HG03064 (cell line): ENCODE measurements around the gene MAP3K9.
"Not testable (repeated sequence)": the region's sequence is repeated elsewhere in the genome, so short reads cannot be mapped to it uniquely, and the experiment has no call there.

Experiments
- ATAC-seq: cut with Tn5 transposase; IDR thresholded peaks from one replicate; pipeline ENCODE4 v1.9.1; 2021; ENCODE audit warnings: low read depth; ENCODE audit not compliant: unreplicated experiment

MAP3K9 gene

DNA sequence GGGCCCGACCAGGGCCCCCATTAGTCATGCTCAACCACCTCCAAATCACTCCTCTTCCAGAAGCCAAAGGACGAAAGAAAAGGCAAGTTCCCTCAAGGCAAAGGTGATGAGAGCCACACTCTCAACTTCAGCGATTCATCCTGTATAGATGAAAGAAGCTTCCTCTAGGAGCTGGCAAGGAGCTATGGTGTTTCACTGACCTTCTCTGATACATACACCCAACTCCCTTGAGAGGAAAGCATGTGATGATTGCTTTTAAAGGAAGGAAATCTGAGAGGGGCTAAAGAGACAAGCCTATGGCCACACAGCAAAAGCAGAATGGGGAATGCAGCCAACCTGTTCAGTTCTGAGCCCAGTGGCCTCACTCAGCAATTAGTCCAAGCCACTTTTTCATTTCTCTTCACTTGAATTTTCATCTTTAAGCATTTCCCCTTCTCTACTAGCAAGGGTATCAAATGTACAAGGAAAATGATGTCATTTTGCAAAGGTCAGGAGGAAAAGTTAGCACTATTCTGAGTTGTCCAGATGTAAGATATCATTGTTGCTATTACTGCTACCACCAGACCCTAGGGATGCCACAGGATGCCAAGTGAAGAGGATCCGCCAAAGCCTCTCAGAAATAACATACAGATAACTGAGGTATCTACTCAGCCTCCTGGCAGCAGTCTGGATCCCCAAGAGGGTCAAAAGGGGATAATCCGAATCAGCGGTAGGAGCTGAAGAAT is 82.5 kb downstream of the MAP3K9 start:
- no peak for ATAC-seq

- no peak for ATAC-seq
Measured at GRCh38 chr14:70724944-70725343, 84.4 kb downstream of the MAP3K9 start.

DNA sequence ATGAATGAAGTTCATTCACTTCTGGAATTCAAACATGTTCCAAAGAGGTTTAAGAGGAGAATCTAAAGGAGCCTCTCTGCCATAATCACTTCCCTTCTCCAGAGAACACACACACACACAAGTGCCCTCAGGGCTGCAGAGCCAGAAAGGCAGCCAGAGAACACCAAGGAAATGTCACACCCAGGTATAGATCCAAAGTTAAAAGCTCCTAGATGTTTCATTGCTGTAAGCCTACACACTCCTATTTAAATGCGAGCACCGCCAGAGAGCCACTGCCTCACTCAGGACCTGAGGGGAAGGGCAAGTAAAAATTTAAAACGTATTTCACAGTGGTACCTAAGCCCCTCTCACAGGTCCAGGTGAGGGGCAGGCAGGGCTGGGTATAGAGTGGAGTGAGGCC is 85.2 kb downstream of the MAP3K9 start:
- ATAC-seq: no peak

GRCh38 chr14:70723276-70723675 is 86.0 kb downstream of the MAP3K9 start:
- ATAC-seq: no peak

- no peak for ATAC-seq
Measured at GRCh38 chr14:70722418-70722817, 86.9 kb downstream of the MAP3K9 start.

GRCh38 chr14:70721542-70721941 is 87.8 kb downstream of the MAP3K9 start:
- ATAC-seq: no peak

DNA sequence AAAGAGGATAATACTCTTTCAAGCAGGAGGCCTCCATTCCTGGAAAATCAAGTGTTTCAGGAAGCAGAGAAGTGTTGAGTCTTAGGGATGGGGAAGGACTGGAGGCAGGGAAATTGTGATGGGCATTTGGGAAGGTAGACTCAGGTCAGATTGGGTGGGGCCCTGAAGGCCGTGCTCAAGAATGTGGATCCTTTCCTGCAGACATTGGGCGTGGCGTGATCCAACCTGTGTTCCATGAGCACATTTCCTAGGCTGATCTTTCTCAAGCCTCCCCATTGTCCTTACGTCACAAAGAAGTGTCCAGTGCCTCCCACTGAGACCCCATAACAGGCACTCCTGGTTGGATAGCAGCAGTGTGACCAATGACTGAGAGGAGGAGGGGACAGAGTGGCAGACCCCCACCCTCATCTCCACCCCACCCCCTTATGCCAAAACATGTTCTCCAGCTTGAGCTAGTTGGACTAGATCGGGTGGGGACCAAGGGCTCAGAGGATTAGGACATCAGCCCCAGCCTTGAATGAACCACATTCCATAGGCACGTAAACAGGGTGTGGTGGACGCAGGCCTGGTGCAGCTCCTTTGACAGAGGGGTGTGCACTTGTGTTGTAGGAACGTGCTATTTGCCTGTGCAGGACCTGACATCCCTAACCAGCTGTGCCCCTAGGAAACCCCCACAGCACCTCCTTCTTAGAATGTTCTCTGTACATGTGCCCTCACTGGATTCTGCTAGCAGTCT is 90.8 kb downstream of the MAP3K9 start:
- ATAC-seq: no peak

GRCh38 chr14:70716958-70717357 is 92.4 kb downstream of the MAP3K9 start:
- ATAC-seq: no peak

- ATAC-seq: no peak
Measured at GRCh38 chr14:70716483-70716882, 92.8 kb downstream of the MAP3K9 start.

DNA sequence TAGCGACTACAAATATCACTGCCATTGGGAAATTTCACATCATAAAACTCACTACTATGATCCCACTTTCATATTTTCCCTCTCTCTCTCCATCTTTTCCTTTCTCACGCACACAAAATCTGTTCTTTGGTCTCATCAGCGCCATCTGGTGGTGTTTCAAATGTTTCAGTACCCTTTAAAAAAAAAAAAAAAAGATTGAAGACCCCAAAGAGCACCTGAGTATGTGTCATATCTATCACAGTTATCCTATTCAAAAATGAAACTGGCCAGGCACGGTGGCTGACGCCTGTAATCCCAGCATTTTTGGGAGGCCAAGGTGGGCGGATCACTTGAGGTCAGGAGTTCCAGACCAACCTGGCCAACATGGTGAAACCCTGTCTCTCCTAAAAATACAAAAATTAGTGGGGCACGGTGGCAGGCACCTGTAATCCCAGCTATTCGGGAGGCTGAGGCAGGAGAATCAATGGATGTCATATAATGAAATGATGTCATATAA is 95.2 kb downstream of the MAP3K9 start:
- ATAC-seq: no peak

DNA sequence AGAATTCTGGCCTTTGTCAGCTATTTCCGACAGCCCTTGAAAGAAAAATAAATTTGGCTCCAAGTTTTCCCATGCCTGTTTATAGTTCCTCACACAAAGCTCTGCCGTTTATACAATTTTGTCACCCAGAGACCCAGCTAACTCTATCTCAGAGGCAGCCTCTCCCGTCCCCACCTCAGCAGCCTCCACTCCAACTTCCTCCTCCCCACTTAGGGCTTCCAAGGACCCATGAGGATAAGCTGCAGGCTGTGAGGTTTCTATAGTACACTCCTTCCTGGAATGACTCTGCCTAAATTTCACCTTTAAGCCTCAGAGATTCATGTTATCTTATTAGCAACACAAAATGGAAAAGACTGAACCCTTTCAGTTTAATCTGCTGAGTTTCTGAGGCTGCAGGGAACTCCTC is 95.8 kb downstream of the MAP3K9 start:
- ATAC-seq: no peak

GRCh38 chr14:70713096-70713495 is 96.2 kb downstream of the MAP3K9 start:
- ATAC-seq: no peak

GRCh38 chr14:70711451-70711850 is 97.9 kb downstream of the MAP3K9 start:
- no peak for ATAC-seq

- ATAC-seq: no peak
Measured at GRCh38 chr14:70709726-70710382, 99.5 kb downstream of the MAP3K9 start.

DNA sequence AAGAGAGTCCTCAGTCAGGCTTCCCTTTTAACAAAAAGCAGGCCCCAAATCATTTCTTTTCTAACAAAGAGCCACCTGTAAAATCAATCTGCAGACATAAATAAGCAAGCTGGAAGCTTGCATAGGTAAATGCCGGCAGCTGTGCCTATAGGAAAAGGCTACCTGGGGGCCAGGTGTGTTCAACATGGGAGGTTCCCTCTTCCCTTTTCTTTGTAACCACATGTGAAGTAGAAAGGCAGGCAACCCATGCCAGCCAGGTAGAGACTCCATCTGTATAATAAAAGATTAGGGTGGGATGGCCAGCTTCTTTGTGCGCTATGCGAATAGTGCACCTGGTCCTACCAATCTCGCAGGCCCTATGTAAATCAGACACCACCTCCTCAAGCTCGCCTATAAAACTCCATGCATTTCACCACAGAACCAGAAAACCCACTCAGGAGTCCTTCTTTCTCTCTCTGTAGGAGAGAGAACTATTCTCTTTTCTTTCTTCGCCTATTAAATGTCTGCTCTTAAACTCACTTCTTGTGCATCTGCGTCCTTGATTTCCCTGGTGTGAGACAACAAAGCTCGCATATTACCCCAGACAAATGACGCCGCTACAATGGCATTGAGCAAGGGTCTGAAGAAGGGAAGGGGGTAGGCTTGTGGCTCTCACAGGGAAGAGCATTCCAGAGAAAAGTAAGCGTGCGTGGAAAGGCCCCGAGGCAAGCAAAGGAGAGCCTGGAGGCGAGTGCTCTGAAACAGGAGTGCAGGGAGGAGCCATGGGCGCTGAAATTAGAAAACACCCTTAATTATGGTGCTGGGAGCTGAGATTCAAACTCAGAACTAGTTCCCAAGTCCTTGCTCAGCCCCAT is 100.4 kb downstream of the MAP3K9 start:
- ATAC-seq: no peak

DNA sequence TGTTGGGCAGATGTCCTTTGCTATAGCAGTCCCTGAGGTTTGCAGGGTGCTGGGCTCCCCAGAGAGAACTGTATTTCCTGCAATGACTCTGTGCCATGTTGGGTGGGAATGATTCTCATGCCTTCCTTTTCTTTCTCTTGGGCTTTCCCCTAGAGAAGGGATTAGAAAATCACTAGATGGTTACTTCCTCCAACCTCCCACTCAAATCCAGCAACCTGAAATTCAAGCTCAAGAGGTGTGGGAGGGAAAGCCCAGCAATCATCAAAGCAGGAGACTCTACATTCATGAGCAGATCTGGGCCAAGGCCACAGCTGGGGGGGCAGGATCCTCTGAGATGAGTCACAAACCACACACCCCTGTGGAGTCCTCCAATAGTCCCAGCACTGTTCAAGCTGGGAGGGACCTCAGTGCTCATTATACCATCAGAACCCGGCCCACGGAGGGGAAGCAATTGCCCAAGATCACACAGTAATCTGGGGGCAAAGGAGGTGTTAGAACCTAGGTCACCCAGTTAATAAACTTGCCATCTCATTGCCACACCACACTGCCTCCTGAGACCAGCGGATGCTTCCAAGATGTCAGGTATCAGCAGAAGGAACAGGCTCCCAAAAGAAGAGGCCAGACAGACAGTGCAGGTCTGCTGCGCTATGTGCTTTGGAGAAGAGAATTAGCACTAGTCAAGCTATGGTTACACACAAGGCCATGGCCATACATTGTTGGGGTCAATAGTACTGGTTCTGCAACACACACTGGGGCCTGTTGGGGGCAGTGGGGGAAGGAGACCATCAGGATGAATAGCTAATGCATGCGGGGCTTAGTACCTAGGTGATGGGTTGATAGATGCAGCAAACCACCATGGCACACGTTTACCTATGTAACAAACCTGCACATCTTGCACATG is 101.9 kb downstream of the MAP3K9 start:
- ATAC-seq: no peak

DNA sequence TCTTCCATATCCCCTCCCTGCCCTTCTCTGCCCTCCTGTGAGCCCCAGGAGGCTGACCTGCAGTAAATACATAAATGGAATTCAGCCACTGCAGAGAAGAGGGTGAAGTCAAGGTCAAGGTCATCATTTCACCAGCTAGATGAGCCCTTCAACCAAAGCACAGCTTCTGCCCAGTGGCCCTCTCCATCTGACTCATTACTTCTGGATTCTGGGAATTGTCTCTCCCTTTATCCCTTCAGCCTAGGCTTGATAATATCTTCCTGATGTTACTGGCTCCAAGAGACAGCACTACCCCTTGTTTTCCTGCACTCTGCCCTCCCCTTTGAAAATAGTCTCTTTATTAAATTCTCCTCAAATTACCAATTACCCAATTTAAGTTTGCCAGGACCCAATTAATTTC is 103.1 kb downstream of the MAP3K9 start:
- no peak for ATAC-seq

DNA sequence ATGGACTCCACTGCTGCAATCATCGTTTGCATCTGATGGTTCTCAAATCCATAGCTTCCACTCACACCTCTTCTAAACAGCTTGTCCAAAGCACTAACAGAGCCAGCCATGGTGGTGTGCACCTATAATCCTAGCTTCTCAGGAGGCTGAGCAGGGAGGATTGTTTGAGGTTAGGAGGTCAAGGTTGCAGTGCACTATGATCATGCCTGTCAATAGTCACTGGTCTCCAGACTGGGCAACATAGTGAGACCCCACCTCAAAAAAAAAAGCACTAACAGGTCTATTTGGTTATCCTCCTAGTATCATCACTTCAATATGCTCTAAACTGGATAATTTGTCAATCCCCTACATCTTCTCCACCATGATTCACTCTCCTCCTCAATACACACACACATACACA is 104.4 kb downstream of the MAP3K9 start:
- no peak for ATAC-seq

- not testable (repeated sequence) for ATAC-seq
Measured at GRCh38 chr14:70703621-70704168, 105.6 kb downstream of the MAP3K9 start.
